Erythroblast (primary cell): ENCODE data around the gene MCM3.

Experiments
- GATA1 ChIP-seq: IDR thresholded peaks from 2 replicates; pipeline ENCODE4 v1.6.1; 2011; ENCODE audit warnings: low read depth, mild to moderate bottlenecking, control low read depth, low read length, moderate library complexity
- POLR2A ChIP-seq: IDR thresholded peaks from 2 replicates; pipeline ENCODE4 v1.6.1; 2011; ENCODE audit warnings: mild to moderate bottlenecking, low read length

GRCh38 chr6:52262620-52263344 lies 21.8 kb downstream of the MCM3 start:
- TF ChIP-seq POLR2A (no peak), GATA1 (no peak)
